H1 (cell line): ENCODE results near the gene SOST. TPM values are rescaled to one million over a fixed set of nuclear protein-coding genes. Genes with fewer than 3 reads are reported as not detected.

Source experiments
- CTCF ChIA-PET: fragments of 300-600 bp; sonication (Branson Sonifier 250); formaldehyde crosslinking; loops from one replicate; lab custom pipeline; 2021; ENCODE audit not compliant: partially characterized antibody; lab: Charles Lee
- POLR2A ChIA-PET: fragments of 300-600 bp; sonication (Branson Sonifier 250); formaldehyde crosslinking; loops from one replicate; lab custom pipeline; 2021; ENCODE audit warnings: inconsistent platforms; ENCODE audit not compliant: partially characterized antibody; lab: Charles Lee
- DNase-seq, 2 experiments: peaks; one replicate each; pipeline versions ENCODE4 v3.0.0 to v3.0.0-alpha.2; 2010 to 2022; ENCODE audit warnings: low spot score in 2 of 2, low read depth in 1 of 2, mixed read lengths in 1 of 2
- FAIRE-seq: peaks from 2 replicates; lab custom pipeline; 2011; peaks lifted over from hg19 to GRCh38; lab: Jason Lieb, UNC
- H2AFZ ChIP-seq: 2 replicates; pipeline ENCODE4 v1.8.1; 2012; ENCODE audit warnings: low read length, inconsistent platforms
- H2AK5ac ChIP-seq: 2 replicates; pipeline ENCODE4 v1.6.1; 2013; ENCODE audit warnings: low read depth, low read length
- H2BK120ac ChIP-seq: replicated peaks from 2 replicates; pipeline ENCODE3; 2013; ENCODE audit warnings: low read depth, low read length, inconsistent platforms
- H2BK12ac ChIP-seq: 2 replicates; pipeline ENCODE4 v1.6.1; 2013; ENCODE audit warnings: low read depth, low read length
- H2BK15ac ChIP-seq: 2 replicates; pipeline ENCODE4 v1.6.1; 2013; ENCODE audit warnings: low read length
- H2BK20ac ChIP-seq: 2 replicates; pipeline ENCODE4 v1.6.1; 2013; ENCODE audit warnings: low read length
- H2BK5ac ChIP-seq: 2 replicates; pipeline ENCODE4 v1.6.1; 2013; ENCODE audit warnings: low read depth, low read length
- H3K14ac ChIP-seq: 2 replicates; pipeline ENCODE4 v1.6.1; 2013; ENCODE audit warnings: inconsistent platforms; ENCODE audit not compliant: insufficient read length
- H3K18ac ChIP-seq: 2 replicates; pipeline ENCODE4 v1.6.1; 2013; ENCODE audit warnings: low read length; ENCODE audit errors: extremely low read depth
- H3K23ac ChIP-seq: 2 replicates; pipeline ENCODE4 v1.6.1; 2013; ENCODE audit warnings: inconsistent platforms; ENCODE audit not compliant: insufficient read length
- H3K23me2 ChIP-seq: 2 replicates; pipeline ENCODE4 v1.6.1; 2013; ENCODE audit warnings: low read depth, low read length
- H3K27ac ChIP-seq: 2 replicates; pipeline ENCODE4 v1.6.1; 2011; ENCODE audit warnings: low read depth, low read length, inconsistent platforms
- H3K27me3 ChIP-seq, 4 experiments: replicated peaks in 1 of 4; 1 replicate in 1 of 4; 2 replicates in 3 of 4; pipeline versions ENCODE4 v1.6.1 to v1.8.1; 2011 to 2013; ENCODE audit warnings: low read length in 3 of 4, mild to moderate bottlenecking in 3 of 4, inconsistent platforms in 2 of 4, mixed read lengths in 2 of 4, moderate library complexity in 1 of 4; ENCODE audit not compliant: control insufficient read depth in 3 of 4, insufficient read depth in 3 of 4; ENCODE audit errors: extremely low read depth in 1 of 4
- H3K36me3 ChIP-seq, 4 experiments: 2 replicates each; pipeline versions ENCODE4 v1.6.1 to v1.8.1; 2011 to 2013; ENCODE audit warnings: mild to moderate bottlenecking in 4 of 4, low read length in 3 of 4, moderate library complexity in 2 of 4, control low read depth in 1 of 4, inconsistent platforms in 1 of 4; ENCODE audit not compliant: insufficient read depth in 4 of 4, control insufficient read depth in 2 of 4
- H3K4ac ChIP-seq: replicated peaks from 2 replicates; pipeline ENCODE3; 2013; ENCODE audit warnings: low read length, low read depth, mixed read lengths, inconsistent platforms; ENCODE audit not compliant: insufficient read length
- H3K4me1 ChIP-seq, 4 experiments: replicated peaks in 1 of 4; 1 replicate in 1 of 4; 2 replicates in 3 of 4; pipeline versions ENCODE4 v1.6.1 to v1.8.1; 2011 to 2013; ENCODE audit warnings: low read length in 3 of 4, inconsistent platforms in 2 of 4, mixed read lengths in 1 of 4; ENCODE audit not compliant: insufficient read depth in 4 of 4, control insufficient read depth in 3 of 4
- H3K4me2 ChIP-seq, 2 experiments: 2 replicates each; pipeline versions ENCODE4 v1.6.1 to v1.8.1; 2011 to 2013; ENCODE audit warnings: low read depth in 2 of 2, low read length in 2 of 2, control low read depth in 1 of 2, inconsistent platforms in 1 of 2, mild to moderate bottlenecking in 1 of 2; ENCODE audit not compliant: insufficient read depth in 1 of 2
- H3K4me3 ChIP-seq, 4 experiments: fragments of 200-600, 300-600 bp in 1 of 4; sonication (generic), shearing (Covaris generic), sonication (Bioruptor Twin) in 1 of 4; 2 replicates each; pipeline versions ENCODE4 v1.5.1 to v1.8.1; 2011 to 2016; ENCODE audit warnings: low read length in 4 of 4, low read depth in 3 of 4, control low read depth in 2 of 4, inconsistent platforms in 2 of 4, mild to moderate bottlenecking in 2 of 4, mixed read lengths in 1 of 4, moderate library complexity in 1 of 4; ENCODE audit not compliant: insufficient read depth in 2 of 4; ENCODE audit errors: extremely low read depth in 1 of 4
- H3K56ac ChIP-seq: replicated peaks from 2 replicates; pipeline ENCODE3; 2013; ENCODE audit warnings: low read depth, mild to moderate bottlenecking, mixed read lengths, low read length, inconsistent platforms; ENCODE audit not compliant: insufficient read length
- H3K79me1 ChIP-seq: 2 replicates; pipeline ENCODE4 v1.6.1; 2013; ENCODE audit warnings: low read depth, low read length, control low read depth
- H3K79me2 ChIP-seq, 2 experiments: 2 replicates each; pipeline versions ENCODE4 v1.6.1 to v1.8.1; 2012 to 2013; ENCODE audit warnings: low read length in 2 of 2, mild to moderate bottlenecking in 2 of 2, inconsistent platforms in 1 of 2; ENCODE audit not compliant: insufficient read depth in 2 of 2, control insufficient read depth in 1 of 2
- H3K9ac ChIP-seq, 4 experiments: replicated peaks in 1 of 4; 1 replicate in 1 of 4; 2 replicates in 3 of 4; pipeline versions ENCODE4 v1.6.1 to v1.8.1; 2011 to 2013; ENCODE audit warnings: low read depth in 3 of 4, low read length in 3 of 4, control low read depth in 2 of 4, mild to moderate bottlenecking in 2 of 4, moderate library complexity in 2 of 4, inconsistent platforms in 1 of 4; ENCODE audit errors: extremely low read depth in 1 of 4
- H3K9me3 ChIP-seq, 2 experiments: 2 replicates each; pipeline versions ENCODE4 v1.6.1 to v1.8.1; 2012 to 2013; ENCODE audit warnings: mild to moderate bottlenecking in 2 of 2, moderate library complexity in 2 of 2, control low read depth in 1 of 2, inconsistent platforms in 1 of 2, low read depth in 1 of 2, low read length in 1 of 2, mixed read lengths in 1 of 2; ENCODE audit not compliant: insufficient read depth in 2 of 2
- H4K20me1 ChIP-seq, 2 experiments: replicated peaks in 1 of 2; 2 replicates each; pipeline versions ENCODE3 to v1.8.1; 2011 to 2013; ENCODE audit warnings: inconsistent platforms in 2 of 2, low read length in 2 of 2, mild to moderate bottlenecking in 1 of 2; ENCODE audit not compliant: insufficient read depth in 2 of 2, control insufficient read depth in 1 of 2
- H4K5ac ChIP-seq: 2 replicates; pipeline ENCODE4 v1.6.1; 2013; ENCODE audit warnings: low read length, low read depth, mixed read lengths, inconsistent platforms; ENCODE audit not compliant: insufficient read length
- H4K8ac ChIP-seq: 2 replicates; pipeline ENCODE4 v1.8.0; 2013; ENCODE audit warnings: mild to moderate bottlenecking, moderate library complexity, low read length, inconsistent platforms; ENCODE audit not compliant: insufficient read depth; ENCODE audit errors: extremely low read depth
- H4K91ac ChIP-seq: replicated peaks from 2 replicates; pipeline ENCODE3; 2013; ENCODE audit warnings: low read length, mixed read lengths, inconsistent platforms; ENCODE audit not compliant: insufficient read length
- BACH1 ChIP-seq: IDR thresholded peaks from 2 replicates; pipeline ENCODE4 v1.6.1; 2012; ENCODE audit warnings: low read length, improper control_type of control experiment
- RAD21 ChIP-seq, 2 experiments: IDR thresholded peaks in 1 of 2; conservative IDR thresholded peaks in 1 of 2; 2 replicates each; pipeline ENCODE4 v1.6.1; 2011; ENCODE audit warnings: low read depth in 2 of 2, low read length in 2 of 2, improper control_type of control experiment in 1 of 2, inconsistent platforms in 1 of 2, mild to moderate bottlenecking in 1 of 2, moderate library complexity in 1 of 2
- SIX5 ChIP-seq: IDR thresholded peaks from 2 replicates; pipeline ENCODE4 v1.6.1; 2011; ENCODE audit warnings: mild to moderate bottlenecking, low read depth, low read length
- WGBS, 2 experiments: shearing (Covaris generic) in 1 of 2; methylation state at CpG; one replicate each; pipeline versions ENCODE4 v1.1.6 to v1.1.7; 2013 to 2015; ENCODE audit warnings: low lambda C conversion rate in 2 of 2, mixed read lengths in 2 of 2, inconsistent platforms in 1 of 2, low coverage in 1 of 2, missing lambda C conversion rate in 1 of 2; ENCODE audit not compliant: insufficient replicate concordance in 2 of 2, insufficient coverage in 1 of 2, insufficient read length in 1 of 2; ENCODE audit errors: extremely low coverage in 1 of 2, missing lambda C conversion rate in 1 of 2; 5-methylcytosine and 5-hydroxymethylcytosine counted together
- polyA plus RNA-seq, 7 experiments: library from polyadenylated mRNA; depleted of rRNA in 3 of 7; stranded (reverse) in 5 of 7; unstranded in 2 of 7; fragments of >200 nt in 5 of 7; fragments of 200-250 nt in 2 of 7; gene quantifications; 1 replicate in 5 of 7; 2 replicates in 1 of 7; 4 replicates in 1 of 7; pipeline versions ENCODE4 v1.2.1 to v1.2.3, GENCODE V29; 2011 to 2013; ENCODE audit warnings: missing spikeins in 2 of 7, mixed read lengths in 2 of 7
- total RNA-seq: library from RNA; stranded (reverse); fragmentation: NEBNext Ultra II Directional; extraction: Animal tissue kit (Norgen Biotek cat#: 25700); gene quantifications from 2 replicates; pipeline ENCODE4 v1.2.1, GENCODE V29; 2021
- TF ChIP-seq, protein P1 (sequence below): IDR thresholded peaks from 2 replicates; pipeline ENCODE4 v1.6.1; 2012; ENCODE audit warnings: inconsistent platforms

Gene SOST
- total and polyA plus RNA-seq, 2 of the 8 experiments (the other 6 are each of a cell fraction or from before 2014, with no cell fraction given), result 0.08 TPM; not detected in 1

DNA sequence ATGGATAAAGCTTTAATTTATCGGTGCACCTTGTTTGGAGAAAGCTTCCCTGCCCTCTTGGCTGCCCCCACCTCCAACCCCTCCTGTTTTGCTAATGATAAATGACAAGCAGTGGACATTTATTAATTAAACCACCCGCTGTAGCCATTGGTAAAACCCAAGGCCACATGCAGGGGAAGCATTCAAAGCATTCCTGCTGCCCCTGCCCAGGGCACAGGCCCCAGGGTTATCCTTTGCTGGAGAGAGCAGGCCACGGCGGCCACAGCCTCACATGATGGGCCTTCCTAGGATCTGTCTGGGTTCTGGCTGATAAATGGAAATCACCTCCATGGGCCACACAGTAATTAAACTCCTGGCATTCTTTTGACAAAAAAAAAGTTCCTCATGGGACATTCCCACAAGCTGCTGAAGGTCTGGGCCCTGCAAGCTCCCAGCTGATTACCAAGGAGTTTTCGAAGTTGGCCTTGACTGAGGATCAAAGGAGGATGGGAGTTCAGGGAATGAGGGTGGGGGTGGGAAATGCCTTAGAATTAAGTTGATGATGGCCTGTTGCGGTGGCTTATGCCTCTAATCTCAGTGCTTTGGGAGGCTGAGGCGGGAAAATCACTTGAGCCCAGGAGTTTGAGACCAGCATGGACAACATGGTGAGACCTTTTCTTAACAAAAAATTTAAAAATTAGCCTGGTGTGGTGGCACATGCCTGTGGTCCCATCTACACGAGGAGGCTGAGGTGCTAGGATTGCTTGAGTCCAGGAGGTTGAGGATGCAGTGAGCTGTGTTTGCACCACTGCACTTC lies 35.5 kb downstream of the SOST start:
- no peak overlapping the region; the same call in 1 of the 2 replicates for H3K18ac ChIP-seq
- no peak overlapping the region for H2BK120ac ChIP-seq
- no peak overlapping the region for H3K4me3 ChIP-seq
- no peak overlapping the region for H3K4ac ChIP-seq
- no peaks in the 10 kb centered on the region for H3K79me1 ChIP-seq
- no peak overlapping the region for H3K4me2 ChIP-seq
- no peaks in the 10 kb centered on the region for H3K36me3 ChIP-seq
- no peak overlapping the region for H3K27ac ChIP-seq
- H3K14ac ChIP-seq, result no peak overlapping the region
- CTCF ChIA-PET, result interaction anchor here (0.9 to 4.3 kb wide), 5 partner anchors 27 to 158 kb away, joined by 3 to 32 read pairs (median 4); partner anchors contain the start of gene SOST
- FAIRE-seq, result no peak
- H4K8ac ChIP-seq, result no peak overlapping the region
- H2BK20ac ChIP-seq, result peak overlapping the region; percentile 76; the same call in 1 of the 2 replicates
- DNase-seq, result no peak
- POLR2A ChIA-PET, result interaction anchor here (1.7 to 2.0 kb wide), 2 partner anchors 9 to 37 kb away, joined by 3 to 5 read pairs; no protein-coding TSS in a partner anchor
- H3K23ac ChIP-seq, result no peak overlapping the region
- H3K4me1 ChIP-seq, result peaks cover 0 to 3% (median 1%) of the 10 kb centered on the region in 4 experiments; a peak in 3 of 7 replicates
- no peak overlapping the region for H3K56ac ChIP-seq
- no peak overlapping the region for H3K9ac ChIP-seq
- H3K79me2 ChIP-seq, result no peaks in the 10 kb centered on the region
- H2BK5ac ChIP-seq, result no peak overlapping the region; the same call in 1 of the 2 replicates
- peaks cover 5% of the 10 kb centered on the region; the same call in 1 of the 2 replicates for H3K23me2 ChIP-seq
- no peaks in the 10 kb centered on the region for H3K9me3 ChIP-seq
- H2AK5ac ChIP-seq, result no peak overlapping the region
- H3K27me3 ChIP-seq, result no peaks in the 10 kb centered on the region
- whole genome bisulfite sequencing, 2 experiments, result 77% methylated on average over 8 of the region's 8 CpGs; no CpG with 5 or more reads in 1 of the 2 experiments
- H4K91ac ChIP-seq, result no peak overlapping the region
- H2BK12ac ChIP-seq, result peak overlapping the region; percentile 71; the same call in 1 of the 2 replicates
- H2BK15ac ChIP-seq, result peak overlapping the region; percentile 93
- H4K20me1 ChIP-seq, result no peaks in the 10 kb centered on the region
- TF ChIP-seq, protein P1, sequence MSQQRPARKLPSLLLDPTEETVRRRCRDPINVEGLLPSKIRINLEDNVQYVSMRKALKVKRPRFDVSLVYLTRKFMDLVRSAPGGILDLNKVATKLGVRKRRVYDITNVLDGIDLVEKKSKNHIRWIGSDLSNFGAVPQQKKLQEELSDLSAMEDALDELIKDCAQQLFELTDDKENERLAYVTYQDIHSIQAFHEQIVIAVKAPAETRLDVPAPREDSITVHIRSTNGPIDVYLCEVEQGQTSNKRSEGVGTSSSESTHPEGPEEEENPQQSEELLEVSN, result peak; percentile 57; the same call in 1 of the 2 replicates
- TF ChIP-seq SIX5, result no peak
- TF ChIP-seq BACH1, result no peak
- TF ChIP-seq RAD21 (IDR thresholded peaks at IDR 0.05 in 1 of 2, conservative IDR thresholded peaks at IDR 0.05 in 1 of 2; ENCODE audit: low read depth in 2 of 2, low read length in 2 of 2), result no peak
- H4K5ac ChIP-seq, result no peak overlapping the region
- H2AFZ ChIP-seq, result no peak overlapping the region
